H4 (cell line): ENCODE results near the gene HSD17B2. TPM values are rescaled to one million over a fixed set of nuclear protein-coding genes. Genes with fewer than 3 reads are reported as not detected.

Experiments
- DNase-seq: peaks from one replicate; pipeline ENCODE4 v3.0.0-alpha.2; 2015; ENCODE audit warnings: low spot score
- total RNA-seq: library from RNA; depleted of rRNA; stranded (reverse); fragments of >200 nt; shearing (Covaris generic); gene quantifications from 2 replicates; pipeline ENCODE4 v1.2.3, GENCODE V29; 2014

The HSD17B2 gene
- total RNA-seq, 1 experiment from 2014 or later: 1.1 TPM

- no peak for DNase-seq
Observed at GRCh38 chr16:82049484-82049883, 14.4 kb downstream of the HSD17B2 start.

- no peak for DNase-seq
Observed at GRCh38 chr16:82050506-82050905, 15.5 kb downstream of the HSD17B2 start.

- no peak for DNase-seq
Observed at GRCh38 chr16:82050909-82051357, 15.9 kb downstream of the HSD17B2 start.

GRCh38 chr16:82051656-82052055 lies 16.6 kb downstream of the HSD17B2 start:
- DNase-seq: no peak

GRCh38 chr16:82055117-82055516 lies 20.1 kb downstream of the HSD17B2 start:
- no peak for DNase-seq

- no peak for DNase-seq
Observed at GRCh38 chr16:82055728-82056549, 20.9 kb downstream of the HSD17B2 start.

GRCh38 chr16:82056550-82056896 lies 21.5 kb downstream of the HSD17B2 start:
- DNase-seq: no peak

GRCh38 chr16:82059161-82059982 lies 24.3 kb downstream of the HSD17B2 start:
- no peak for DNase-seq

- no peak for DNase-seq
Observed at GRCh38 chr16:82059983-82060421, 24.9 kb downstream of the HSD17B2 start.

- peak; percentile 40 for DNase-seq
Observed at GRCh38 chr16:82061861-82062525, 26.9 kb downstream of the HSD17B2 start.

- peak; percentile 75 for DNase-seq
Observed at GRCh38 chr16:82062645-82063058, 27.6 kb downstream of the HSD17B2 start.

- DNase-seq: no peak
Observed at GRCh38 chr16:82063456-82064082, 28.5 kb downstream of the HSD17B2 start.

GRCh38 chr16:82067042-82067803 lies 32.2 kb downstream of the HSD17B2 start:
- DNase-seq: no peak

GRCh38 chr16:82067804-82068325 lies 32.8 kb downstream of the HSD17B2 start:
- no peak for DNase-seq

- DNase-seq: peak; percentile 77
Observed at GRCh38 chr16:82070656-82071369, 35.8 kb downstream of the HSD17B2 start.

- DNase-seq: peak; percentile 8
Observed at GRCh38 chr16:82071421-82071820, 36.4 kb downstream of the HSD17B2 start.

GRCh38 chr16:82072313-82072712 lies 37.3 kb downstream of the HSD17B2 start:
- DNase-seq: no peak

GRCh38 chr16:82074019-82074558 lies 39.0 kb downstream of the HSD17B2 start:
- DNase-seq: no peak

- DNase-seq: no peak
Observed at GRCh38 chr16:82078125-82078524, 43.1 kb downstream of the HSD17B2 start.

- no peak for DNase-seq
Observed at GRCh38 chr16:82079892-82080291, 44.8 kb downstream of the HSD17B2 start.
